C4-2B (cell line): ENCODE results near the gene ZNF768.
"Not testable (repeated sequence)": the region's sequence is repeated elsewhere in the genome, so short reads cannot be mapped to it uniquely, and the experiment has no call there.

Source experiments
- H3K27ac ChIP-seq: fragments of 450-650 bp; 2 replicates; pipeline ENCODE4 v1.5.1; 2017
- CTCF ChIP-seq: fragments of 450-650 bp; conservative IDR thresholded peaks from 2 replicates; pipeline ENCODE4 v1.5.1; 2017; ENCODE audit warnings: mild to moderate bottlenecking
- ZFX ChIP-seq: fragments of 450-650 bp; IDR thresholded peaks from 2 replicates; pipeline ENCODE4 v1.6.1; 2017

ZNF768 gene

DNA sequence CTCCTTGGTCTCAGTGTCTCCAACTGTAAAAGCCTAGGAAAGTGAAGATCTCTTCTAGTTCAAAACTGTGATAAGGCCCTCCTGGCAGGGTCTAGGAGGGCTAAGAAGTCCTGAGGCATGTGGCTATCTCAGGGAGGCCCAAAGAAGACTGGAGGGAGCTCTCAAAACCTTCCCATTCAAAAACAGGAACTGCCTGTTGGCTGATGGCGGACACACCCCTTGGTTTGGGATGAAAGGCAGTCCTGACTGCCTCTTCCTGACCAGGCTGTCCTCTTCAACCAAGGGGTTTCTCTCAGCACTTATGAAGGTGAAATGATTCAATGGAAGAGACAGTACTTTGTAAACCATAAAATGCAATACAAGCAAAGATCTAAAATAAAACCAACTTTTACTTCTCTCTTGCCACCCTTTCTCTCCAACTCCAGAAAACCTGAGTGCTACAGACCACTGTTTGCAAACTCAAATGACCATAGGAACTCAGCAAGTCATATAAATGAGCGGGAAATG is 27.1 kb upstream of the ZNF768 start:
- TF ChIP-seq ZFX (no peak), CTCF (no peak)
- no peak overlapping the region for H3K27ac ChIP-seq

GRCh38 chr16:30552956-30553355 is 26.6 kb upstream of the ZNF768 start:
- TF ChIP-seq ZFX (no peak), CTCF (no peak)
- no peak overlapping the region for H3K27ac ChIP-seq

GRCh38 chr16:30551781-30552180 is 25.4 kb upstream of the ZNF768 start:
- no peak for TF ChIP-seq CTCF
- TF ChIP-seq ZFX = no peak
- no peak overlapping the region for H3K27ac ChIP-seq

DNA sequence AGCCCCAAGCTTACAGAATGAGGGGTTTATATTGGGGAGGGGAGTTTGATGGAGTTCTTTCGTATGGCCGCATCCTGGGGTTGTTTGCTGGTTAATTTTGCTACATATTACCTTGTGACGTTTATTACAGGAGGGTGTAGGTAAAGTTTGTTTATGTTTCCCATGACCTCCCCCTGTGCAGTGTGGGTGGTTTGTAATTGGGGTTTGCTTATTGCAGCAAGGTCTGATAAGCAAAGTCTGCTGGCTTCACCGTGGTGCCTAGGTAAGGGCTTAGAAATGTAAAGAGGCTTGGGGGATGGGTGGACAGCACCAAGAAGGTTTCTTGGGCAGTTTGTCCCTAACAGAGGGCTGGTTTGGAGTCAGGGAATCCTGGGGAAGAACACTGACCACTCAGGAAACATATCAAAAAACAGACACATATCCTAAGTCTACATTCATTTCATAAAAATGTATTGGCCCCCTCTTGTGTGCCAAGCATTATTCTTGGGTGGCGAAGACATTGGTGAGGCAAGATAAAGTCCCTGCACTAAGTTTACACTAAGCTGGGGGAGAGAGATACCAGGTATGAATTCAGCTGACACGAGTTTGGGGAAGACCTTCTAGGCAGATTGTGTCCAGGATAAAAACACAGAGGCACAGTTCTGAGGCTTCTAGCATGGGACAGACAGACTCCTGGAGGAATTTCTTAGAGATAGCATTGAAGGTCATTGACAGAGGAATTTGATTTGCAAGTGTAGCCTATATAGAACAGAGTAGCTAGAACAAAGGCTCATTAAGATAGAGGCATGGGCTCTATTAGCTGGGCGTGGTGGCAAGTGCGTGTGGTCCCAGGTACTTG is 22.3 kb upstream of the ZNF768 start:
- TF ChIP-seq CTCF (no peak), ZFX (no peak)
- H3K27ac ChIP-seq = no peak overlapping the region

- no peak overlapping the region for H3K27ac ChIP-seq
- no peak for TF ChIP-seq CTCF
- TF ChIP-seq ZFX = no peak
Measured at GRCh38 chr16:30546115-30546514, 19.7 kb upstream of the ZNF768 start.

- TF ChIP-seq CTCF = no peak
- no peak for TF ChIP-seq ZFX
- no peak overlapping the region for H3K27ac ChIP-seq
Measured at GRCh38 chr16:30543067-30543466, 16.7 kb upstream of the ZNF768 start.

DNA sequence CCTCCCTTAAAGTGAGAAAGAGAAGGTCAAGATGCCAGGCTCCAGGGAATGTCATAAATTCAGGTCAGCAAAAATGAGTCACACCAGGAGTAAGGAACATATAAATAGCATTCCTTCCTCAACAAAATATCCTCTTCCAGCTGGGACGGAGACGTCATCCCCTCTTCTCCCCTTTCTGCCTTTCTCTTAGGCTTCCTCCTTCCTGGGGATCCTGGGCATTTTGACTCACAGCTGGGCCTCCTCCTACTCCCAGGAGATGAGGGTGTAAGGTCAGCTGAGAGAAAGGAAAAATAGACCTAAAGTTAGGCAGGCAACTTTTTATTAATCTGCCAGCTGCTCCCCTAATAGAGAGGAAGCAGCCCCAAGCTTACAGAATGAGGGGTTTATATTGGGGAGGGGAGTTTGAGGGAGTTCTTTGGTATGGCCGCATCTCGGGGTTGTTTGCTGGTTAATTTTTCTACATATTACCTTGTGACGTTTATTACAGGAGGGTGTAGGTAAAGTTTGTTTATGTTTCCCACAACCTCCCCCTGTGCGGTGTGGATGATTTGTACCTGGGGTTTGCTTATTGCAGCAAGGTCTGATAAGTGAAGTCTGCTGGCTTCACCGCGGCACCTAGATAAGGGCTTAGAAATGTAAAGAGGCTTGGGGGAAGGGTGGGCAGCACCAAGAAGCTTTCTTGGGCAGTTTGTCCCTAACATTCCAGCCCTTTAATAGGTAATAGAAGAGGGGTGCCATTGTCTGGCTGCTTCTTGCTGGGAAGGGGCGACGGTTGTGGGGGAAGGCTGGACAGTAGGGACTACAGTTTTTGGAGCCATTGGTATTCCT is 15.3 kb upstream of the ZNF768 start:
- TF ChIP-seq CTCF (no peak), ZFX (no peak)
- no peak overlapping the region for H3K27ac ChIP-seq

DNA sequence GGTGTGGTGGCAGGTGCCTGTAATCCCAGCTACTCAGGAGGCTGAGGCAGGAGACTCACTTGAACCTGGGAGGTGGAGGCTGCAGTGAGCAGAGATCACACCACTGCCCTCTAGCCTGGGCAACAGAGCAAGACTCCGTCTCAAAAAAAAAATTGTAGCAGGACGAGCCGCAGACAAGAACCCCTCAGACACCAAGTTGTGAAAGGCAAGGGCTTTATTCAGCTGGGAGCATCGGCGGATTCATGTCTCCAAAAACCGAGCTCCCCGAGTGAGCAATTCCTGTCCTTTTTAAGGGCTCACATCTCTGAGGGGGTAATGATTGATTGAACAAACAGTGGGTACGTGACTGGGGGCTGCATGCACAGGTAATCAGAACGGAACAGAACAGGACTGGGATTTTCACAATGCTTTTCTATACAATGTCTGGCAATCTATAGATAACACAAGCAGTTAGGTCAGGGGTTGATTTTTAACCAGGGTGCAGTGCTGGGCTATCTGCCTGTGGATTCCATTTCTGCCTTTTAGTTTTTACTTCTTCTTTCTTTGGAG is 14.6 kb upstream of the ZNF768 start:
- H3K27ac ChIP-seq = not testable (repeated sequence)

DNA sequence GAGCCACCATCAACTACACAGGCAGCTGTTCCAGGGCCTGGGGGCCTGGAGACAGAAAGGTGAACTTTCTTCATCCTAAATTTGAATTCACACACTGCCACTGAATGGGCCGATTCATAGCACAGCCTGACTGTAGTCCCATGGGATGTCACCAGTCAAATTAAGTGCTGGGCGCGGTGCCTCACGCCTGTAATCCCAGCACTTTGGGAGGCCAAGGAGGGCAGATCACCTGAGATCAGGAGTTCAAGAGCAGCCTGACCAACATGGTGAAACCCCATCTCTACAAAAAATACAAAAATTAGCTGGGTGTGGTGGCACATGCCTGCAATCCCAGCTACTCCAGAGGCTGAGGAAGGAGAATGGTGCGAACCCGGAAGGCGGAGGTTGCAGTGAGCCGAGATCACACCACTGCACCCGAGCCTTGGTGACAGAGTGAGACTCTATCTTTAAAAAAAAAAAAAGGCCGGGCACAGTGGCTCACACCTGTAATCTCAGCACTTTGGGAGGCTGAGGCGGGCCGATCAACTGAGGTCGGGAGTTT is 13.7 kb upstream of the ZNF768 start:
- H3K27ac ChIP-seq = not testable (repeated sequence)
